ENCODE results near the gene PAX5.

PAX5 gene

GRCh38 chr9:36900856-36901220, 133.2 kb downstream of the PAX5 start:
- TF ChIP-seq CTCF (IDR thresholded peaks at IDR 0.05; ENCODE audit: low read depth, low read length): no peak

GRCh38 chr9:36900136-36900855, 133.8 kb downstream of the PAX5 start:
- no peak for DNase-seq
- H3K27ac ChIP-seq: no peak overlapping the region
- no peak overlapping the region for H3K4me3 ChIP-seq (ENCODE audit: low read depth, low read length)
- no peaks in the 10 kb centered on the region for H3K27me3 ChIP-seq (ENCODE audit: insufficient read depth, low read depth, severe bottlenecking)
- no peaks in the 10 kb centered on the region for H3K9me3 ChIP-seq (ENCODE audit: severe bottlenecking)
- H3K36me3 ChIP-seq: peaks cover 41% of the 10 kb centered on the region
- TF ChIP-seq CTCF (IDR thresholded peaks at IDR 0.05; ENCODE audit: low read depth, low read length): no peak

More at GRCh38 chr9:36900856-36901220, 133.2 kb downstream of the PAX5 start:
- Histone ChIP-seq H3K4me3 (ENCODE audit: low read depth, low read length) (no peak overlapping the region), H3K9me3 (ENCODE audit: severe bottlenecking) (no peaks in the 10 kb centered on the region), H3K27me3 (ENCODE audit: insufficient read depth, low read depth, severe bottlenecking) (no peaks in the 10 kb centered on the region), H3K36me3 (peaks cover 39% of the 10 kb centered on the region), H3K27ac (no peak overlapping the region)
- no peak for DNase-seq

- no peak overlapping the region for H3K4me3 ChIP-seq (ENCODE audit: low read depth, low read length)
- H3K27me3 ChIP-seq (ENCODE audit: insufficient read depth, low read depth, severe bottlenecking): no peaks in the 10 kb centered on the region
Measured at GRCh38 chr9:36899406-36899805, 134.7 kb downstream of the PAX5 start.

GRCh38 chr9:36898431-36899020, 135.5 kb downstream of the PAX5 start:
- no peak overlapping the region for H3K27ac ChIP-seq
- H3K27me3 ChIP-seq (ENCODE audit: insufficient read depth, low read depth, severe bottlenecking): no peaks in the 10 kb centered on the region
- no peak for TF ChIP-seq CTCF (IDR thresholded peaks at IDR 0.05; ENCODE audit: low read depth, low read length)
- peaks cover 33% of the 10 kb centered on the region for H3K36me3 ChIP-seq
- H3K9me3 ChIP-seq (ENCODE audit: severe bottlenecking): no peaks in the 10 kb centered on the region
- no peak for DNase-seq
- H3K4me3 ChIP-seq (ENCODE audit: low read depth, low read length): no peak overlapping the region

More at GRCh38 chr9:36899406-36899805, 134.7 kb downstream of the PAX5 start:
- no peak for DNase-seq
- TF ChIP-seq CTCF (IDR thresholded peaks at IDR 0.05; ENCODE audit: low read depth, low read length): no peak
- Histone ChIP-seq H3K9me3 (ENCODE audit: severe bottlenecking) (no peaks in the 10 kb centered on the region), H3K36me3 (peaks cover 33% of the 10 kb centered on the region), H3K27ac (no peak overlapping the region)

- no peak for TF ChIP-seq CTCF (IDR thresholded peaks at IDR 0.05; ENCODE audit: low read depth, low read length)
- Histone ChIP-seq H3K4me3 (ENCODE audit: low read depth, low read length) (no peak overlapping the region), H3K27me3 (ENCODE audit: insufficient read depth, low read depth, severe bottlenecking) (no peaks in the 10 kb centered on the region), H3K9me3 (ENCODE audit: severe bottlenecking) (no peaks in the 10 kb centered on the region), H3K36me3 (peaks cover 33% of the 10 kb centered on the region), H3K27ac (no peak overlapping the region)
- DNase-seq: no peak
Measured at GRCh38 chr9:36897478-36897877, 136.6 kb downstream of the PAX5 start.
